ENCODE results near the gene PRSS33. TPM values are rescaled to one million over a fixed set of nuclear protein-coding genes. Genes with fewer than 3 reads are reported as not detected.

The PRSS33 gene
- total and polyA plus RNA-seq, 2 donors from 2014 or later, result not detected

DNA sequence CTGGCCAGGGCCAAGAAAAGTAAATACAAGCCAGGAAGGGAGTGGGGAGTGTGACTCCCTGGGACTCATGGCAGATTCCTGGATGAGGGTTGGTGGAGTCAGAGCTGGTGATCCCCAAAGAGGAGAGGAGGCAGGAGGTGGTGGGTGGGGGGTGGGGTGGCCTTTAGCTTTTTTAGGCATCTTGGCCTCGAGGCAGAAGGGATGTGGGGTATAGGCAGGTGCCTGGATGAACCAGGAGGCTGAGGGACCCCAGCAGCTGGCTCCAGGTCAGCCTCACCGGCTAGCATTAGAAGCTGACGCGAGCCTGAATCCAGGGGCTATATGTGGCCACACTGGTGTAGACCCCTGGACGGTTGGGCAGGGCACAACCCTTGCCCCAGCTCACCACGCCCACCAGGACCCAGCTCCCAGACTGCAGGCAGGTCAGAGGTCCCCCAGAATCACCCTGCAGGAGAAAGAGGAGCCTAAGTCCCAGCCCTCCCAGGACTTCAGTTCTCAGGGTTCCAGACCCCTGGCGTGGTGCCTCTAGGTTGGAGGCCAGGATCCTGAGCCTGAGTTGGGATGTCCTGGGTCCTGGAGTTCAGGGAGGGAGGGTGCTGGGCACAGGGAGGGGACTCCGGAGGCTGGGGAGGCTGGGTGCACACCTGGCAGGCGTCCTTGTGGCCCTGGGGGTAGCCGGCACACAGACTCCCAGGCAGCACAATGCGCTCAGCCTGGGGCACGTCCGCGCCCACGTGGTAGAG, 2.8 kb downstream of the PRSS33 start:
- intact Hi-C loops (cut with DNase I), result no loop called here
- H3K9ac ChIP-seq (ENCODE audit: low read length in 3 of 3), result no peak overlapping the region
- H3K4me3 ChIP-seq (ENCODE audit: low read length in 3 of 3), result peak overlapping the region in 1 of 3 donors; percentile 17
- H3K36me3 ChIP-seq (ENCODE audit: control insufficient read depth in 2 of 3, insufficient read depth in 3 of 3, low read length in 3 of 3), result no peaks in the 10 kb centered on the region
- DNase-seq, result peak in 1 of 5 donors; percentile 58
- no peaks in the 10 kb centered on the region for H3K9me3 ChIP-seq (ENCODE audit: control insufficient read depth in 2 of 3, insufficient read depth in 1 of 3, low read length in 3 of 3)
- peaks cover 4% of the 10 kb centered on the region for H3K27me3 ChIP-seq (ENCODE audit: control insufficient read depth, insufficient read depth, low read length)
- no peak overlapping the region for H3K27ac ChIP-seq (ENCODE audit: low read depth in 2 of 2, low read length in 2 of 2)
- TF ChIP-seq CTCF (IDR thresholded peaks at IDR 0.05; ENCODE audit: borderline replicate concordance, extremely low read depth, insufficient read depth), result no peak
- H3K4me1 ChIP-seq (ENCODE audit: control insufficient read depth in 2 of 3, insufficient read depth in 2 of 3, low read depth in 1 of 3, low read length in 3 of 3), result no peaks in the 10 kb centered on the region
- no peak for FAIRE-seq

- H3K27me3 ChIP-seq (ENCODE audit: control insufficient read depth, insufficient read depth, low read length), result peaks cover 4% of the 10 kb centered on the region
- H3K4me3 ChIP-seq (ENCODE audit: low read length in 3 of 3), result no peak overlapping the region
- peak in 2 of 5 donors; percentile 31 to 32 for DNase-seq
- no peaks in the 10 kb centered on the region for H3K36me3 ChIP-seq (ENCODE audit: control insufficient read depth in 2 of 3, insufficient read depth in 3 of 3, low read length in 3 of 3)
- FAIRE-seq, result no peak
- no peaks in the 10 kb centered on the region for H3K9me3 ChIP-seq (ENCODE audit: control insufficient read depth in 2 of 3, insufficient read depth in 1 of 3, low read length in 3 of 3)
- no peak overlapping the region for H3K27ac ChIP-seq (ENCODE audit: low read depth in 2 of 2, low read length in 2 of 2)
- no peak overlapping the region for H3K9ac ChIP-seq (ENCODE audit: low read length in 3 of 3)
- peaks cover 0 to 6% (median 0%) of the 10 kb centered on the region in 3 donors for H3K4me1 ChIP-seq (ENCODE audit: control insufficient read depth in 2 of 3, insufficient read depth in 2 of 3, low read depth in 1 of 3, low read length in 3 of 3)
- intact Hi-C loops (cut with DNase I), result no loop called here
- TF ChIP-seq CTCF (IDR thresholded peaks at IDR 0.05; ENCODE audit: borderline replicate concordance, extremely low read depth, insufficient read depth), result no peak
Measured at GRCh38 chr16:2783581-2784357, 3.6 kb downstream of the PRSS33 start.

DNA sequence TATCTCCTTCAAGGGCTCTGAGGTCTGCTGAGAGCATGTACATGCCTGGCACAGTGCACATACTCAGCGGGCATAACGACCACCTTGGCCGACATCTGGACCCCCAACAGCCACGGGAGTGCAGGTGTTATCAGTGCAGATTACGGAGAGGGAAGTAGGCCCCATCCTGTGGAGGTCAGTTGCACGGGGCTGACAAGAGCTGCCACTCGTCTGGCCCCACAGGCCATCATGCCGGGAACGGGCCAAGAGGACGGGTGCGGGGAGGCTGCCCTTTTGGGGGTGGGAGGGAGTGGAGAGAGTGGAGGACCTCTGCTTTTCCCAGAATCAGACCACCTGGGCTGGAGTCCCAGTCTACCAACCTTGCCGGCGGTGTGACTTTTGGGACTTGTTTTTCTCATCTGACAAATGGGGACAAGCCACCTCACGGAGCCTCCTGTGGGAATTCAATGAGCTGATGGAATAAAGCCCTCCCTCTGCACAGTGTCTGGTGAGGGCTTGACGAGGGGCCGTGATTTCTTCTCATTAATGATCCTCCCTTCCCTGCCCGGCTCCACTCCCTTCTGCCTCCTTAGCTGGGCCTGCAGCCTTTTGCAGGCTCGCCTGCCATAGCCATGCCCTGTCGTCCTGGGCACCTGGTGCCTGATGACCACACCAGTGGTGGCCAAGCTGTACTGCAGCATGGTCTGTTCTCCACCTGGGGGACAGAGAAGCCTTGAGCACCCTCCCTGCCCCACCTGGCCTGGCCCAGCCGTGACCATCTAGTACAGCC, 4.6 kb downstream of the PRSS33 start:
- peaks cover 4% of the 10 kb centered on the region for H3K27me3 ChIP-seq (ENCODE audit: control insufficient read depth, insufficient read depth, low read length)
- H3K4me3 ChIP-seq (ENCODE audit: low read length in 3 of 3), result no peak overlapping the region
- H3K36me3 ChIP-seq (ENCODE audit: control insufficient read depth in 2 of 3, insufficient read depth in 3 of 3, low read length in 3 of 3), result no peaks in the 10 kb centered on the region
- FAIRE-seq (no peak), DNase-seq (peak in 2 of 5 donors; percentile 27 to 35)
- intact Hi-C loops (cut with DNase I), result no loop called here
- no peak for TF ChIP-seq CTCF (IDR thresholded peaks at IDR 0.05; ENCODE audit: borderline replicate concordance, extremely low read depth, insufficient read depth)
- H3K9ac ChIP-seq (ENCODE audit: low read length in 3 of 3), result no peak overlapping the region
- H3K9me3 ChIP-seq (ENCODE audit: control insufficient read depth in 2 of 3, insufficient read depth in 1 of 3, low read length in 3 of 3), result no peaks in the 10 kb centered on the region
- peaks cover 0 to 14% (median 7%) of the 10 kb centered on the region in 3 donors for H3K4me1 ChIP-seq (ENCODE audit: control insufficient read depth in 2 of 3, insufficient read depth in 2 of 3, low read depth in 1 of 3, low read length in 3 of 3)
- no peak overlapping the region for H3K27ac ChIP-seq (ENCODE audit: low read depth in 2 of 2, low read length in 2 of 2)
